Bronchial epithelial cell (primary cell): ENCODE results near the gene COG3. TPM values are rescaled to one million over a fixed set of nuclear protein-coding genes. Genes with fewer than 3 reads are reported as not detected.

Experiments used
- DNase-seq: peaks from one replicate; pipeline ENCODE4 v3.0.0-alpha.2; 2010; ENCODE audit warnings: low read depth
- FAIRE-seq: peaks from 2 replicates; lab custom pipeline; 2011; peaks lifted over from hg19 to GRCh38; lab: Jason Lieb, UNC
- H3K27me3 ChIP-seq: 2 replicates; pipeline ENCODE4 v1.5.1; 2011; ENCODE audit warnings: low read length; ENCODE audit not compliant: control insufficient read depth, insufficient read depth
- H3K36me3 ChIP-seq: 2 replicates; pipeline ENCODE4 v1.5.1; 2011; ENCODE audit warnings: low read length; ENCODE audit not compliant: control insufficient read depth, insufficient read depth
- H3K4me3 ChIP-seq: 2 replicates; pipeline ENCODE4 v1.5.1; 2011; ENCODE audit warnings: mild to moderate bottlenecking, low read depth, low read length, control low read depth
- total RNA-seq: library from RNA; depleted of rRNA; stranded (reverse); fragments of >200 nt; gene quantifications from 2 replicates; pipeline ENCODE4 v1.2.1, GENCODE V29; 2014
- TF ChIP-seq, protein P1 (sequence below): IDR thresholded peaks from 2 replicates; pipeline ENCODE4 v1.5.1; 2011; ENCODE audit warnings: mild to moderate bottlenecking, moderate library complexity, low read length, control low read depth, inconsistent platforms; ENCODE audit not compliant: insufficient read depth, severe bottlenecking

COG3 gene
- total RNA-seq, 1 donor from 2014 or later: 47.4 TPM

DNA sequence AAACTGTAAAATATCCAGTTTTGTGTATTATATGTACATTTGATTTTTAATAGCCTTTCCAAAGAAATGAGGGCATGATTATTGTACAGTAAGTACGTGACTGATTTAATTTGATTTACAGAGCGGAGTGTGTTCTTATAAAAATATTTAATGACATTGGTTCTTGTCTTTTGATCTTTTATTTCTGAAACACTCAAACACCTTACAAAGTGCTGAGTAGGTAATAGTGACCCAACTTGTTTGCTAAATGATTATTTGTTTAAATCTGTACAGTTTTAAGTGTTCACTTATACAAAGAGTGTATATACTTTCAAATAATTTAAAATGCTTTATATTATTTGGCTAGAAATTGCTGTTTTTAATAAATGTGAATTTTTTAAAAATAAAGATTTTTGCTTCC lies 71.5 kb downstream of the COG3 start:
- FAIRE-seq (no peak), DNase-seq (no peak)
- H3K4me3 ChIP-seq: no peak overlapping the region
- TF ChIP-seq, protein P1, sequence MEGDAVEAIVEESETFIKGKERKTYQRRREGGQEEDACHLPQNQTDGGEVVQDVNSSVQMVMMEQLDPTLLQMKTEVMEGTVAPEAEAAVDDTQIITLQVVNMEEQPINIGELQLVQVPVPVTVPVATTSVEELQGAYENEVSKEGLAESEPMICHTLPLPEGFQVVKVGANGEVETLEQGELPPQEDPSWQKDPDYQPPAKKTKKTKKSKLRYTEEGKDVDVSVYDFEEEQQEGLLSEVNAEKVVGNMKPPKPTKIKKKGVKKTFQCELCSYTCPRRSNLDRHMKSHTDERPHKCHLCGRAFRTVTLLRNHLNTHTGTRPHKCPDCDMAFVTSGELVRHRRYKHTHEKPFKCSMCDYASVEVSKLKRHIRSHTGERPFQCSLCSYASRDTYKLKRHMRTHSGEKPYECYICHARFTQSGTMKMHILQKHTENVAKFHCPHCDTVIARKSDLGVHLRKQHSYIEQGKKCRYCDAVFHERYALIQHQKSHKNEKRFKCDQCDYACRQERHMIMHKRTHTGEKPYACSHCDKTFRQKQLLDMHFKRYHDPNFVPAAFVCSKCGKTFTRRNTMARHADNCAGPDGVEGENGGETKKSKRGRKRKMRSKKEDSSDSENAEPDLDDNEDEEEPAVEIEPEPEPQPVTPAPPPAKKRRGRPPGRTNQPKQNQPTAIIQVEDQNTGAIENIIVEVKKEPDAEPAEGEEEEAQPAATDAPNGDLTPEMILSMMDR: no peak
- H3K36me3 ChIP-seq: peaks cover 5% of the 10 kb centered on the region
- no peaks in the 10 kb centered on the region for H3K27me3 ChIP-seq

DNA sequence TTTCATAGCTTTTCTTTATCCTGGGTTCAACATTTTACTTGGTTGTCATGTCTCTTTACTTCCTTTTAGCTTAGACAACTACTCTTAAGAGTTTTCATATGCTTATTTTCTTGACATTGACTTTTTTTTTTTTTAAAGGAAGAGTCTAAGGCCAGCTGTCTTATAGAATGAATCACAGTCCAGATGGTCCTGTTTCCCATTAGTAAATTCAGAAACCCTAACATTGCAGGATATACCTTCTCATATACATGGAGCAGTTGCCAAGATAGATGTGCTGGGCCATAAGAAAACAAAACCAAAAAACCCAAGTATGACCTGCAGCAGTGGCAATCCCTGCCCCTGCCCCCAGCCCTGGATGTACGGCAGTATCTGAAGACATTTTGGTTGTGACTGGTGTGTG lies 72.8 kb downstream of the COG3 start:
- FAIRE-seq: no peak
- no peak overlapping the region for H3K4me3 ChIP-seq
- TF ChIP-seq, protein P1: no peak
- H3K27me3 ChIP-seq: no peaks in the 10 kb centered on the region
- DNase-seq: no peak
- H3K36me3 ChIP-seq: peaks cover 4% of the 10 kb centered on the region

DNA sequence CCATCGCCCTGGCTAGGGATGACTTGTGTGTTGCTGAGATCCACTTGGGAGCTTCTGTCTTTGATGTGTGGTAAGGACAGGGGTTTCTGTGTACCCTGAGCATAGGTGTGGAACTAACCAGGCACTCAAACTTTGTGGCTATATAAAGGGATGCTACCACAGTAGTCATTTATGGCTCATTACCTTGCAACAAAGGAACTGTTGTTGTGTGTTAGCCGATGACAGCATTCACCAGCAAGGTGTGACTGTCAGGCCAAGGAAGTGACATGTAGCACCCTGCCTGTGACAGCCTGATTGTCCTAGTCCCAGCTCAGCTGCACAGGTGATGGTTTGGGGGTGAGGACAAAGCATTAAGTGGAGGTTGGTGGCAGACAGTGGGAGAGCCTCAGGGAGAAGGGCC lies 73.6 kb downstream of the COG3 start:
- TF ChIP-seq, protein P1: no peak
- DNase-seq (no peak), FAIRE-seq (peak; percentile 72)
- Histone ChIP-seq H3K36me3 (peaks cover 4% of the 10 kb centered on the region), H3K4me3 (no peak overlapping the region), H3K27me3 (no peaks in the 10 kb centered on the region)

DNA sequence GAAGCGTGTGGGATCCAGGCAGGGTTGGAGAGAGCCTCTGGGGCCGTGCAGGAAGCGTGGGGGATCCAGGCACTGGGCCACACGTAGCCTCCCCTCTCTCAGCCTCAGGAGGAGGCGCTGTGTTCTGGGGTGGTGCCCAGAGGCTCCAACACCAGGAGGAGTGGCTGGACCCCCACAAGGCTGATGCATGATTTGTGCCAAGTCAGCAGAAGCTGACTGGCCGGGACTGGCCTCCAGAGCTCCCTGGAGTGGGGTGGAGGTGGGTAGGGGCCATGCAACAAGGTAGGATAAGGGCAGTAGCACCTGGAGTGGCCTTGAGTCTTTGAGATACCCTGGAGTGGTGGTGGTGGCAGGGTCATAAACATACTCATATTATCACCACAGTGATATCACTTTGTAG lies 75.5 kb downstream of the COG3 start:
- no peaks in the 10 kb centered on the region for H3K27me3 ChIP-seq
- FAIRE-seq: no peak
- peaks cover 2% of the 10 kb centered on the region for H3K36me3 ChIP-seq
- DNase-seq: no peak
- TF ChIP-seq, protein P1: no peak
- H3K4me3 ChIP-seq: no peak overlapping the region

DNA sequence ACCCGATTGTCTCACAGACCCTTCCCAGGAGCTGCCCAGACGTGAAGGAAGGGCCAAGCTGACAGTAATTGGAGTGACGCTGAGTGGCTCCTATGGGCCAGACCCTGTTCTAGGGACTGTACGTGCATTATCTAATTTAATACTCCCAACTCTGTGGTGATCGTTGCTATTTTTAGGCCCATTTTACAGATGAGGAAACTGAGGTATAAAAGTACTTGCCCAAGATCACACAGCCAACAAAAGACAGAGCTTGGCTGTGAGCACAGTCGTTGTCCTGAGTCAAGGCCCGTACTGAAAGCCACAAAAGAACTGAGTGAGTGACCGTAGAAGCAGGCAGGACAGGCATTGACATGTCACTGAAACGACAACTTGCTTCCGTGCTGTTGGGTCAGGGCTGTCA lies 76.1 kb downstream of the COG3 start:
- Histone ChIP-seq H3K36me3 (no peaks in the 10 kb centered on the region), H3K27me3 (no peaks in the 10 kb centered on the region), H3K4me3 (no peak overlapping the region)
- DNase-seq: peak; percentile 36
- peak; percentile 23 for FAIRE-seq
- TF ChIP-seq, protein P1: no peak

DNA sequence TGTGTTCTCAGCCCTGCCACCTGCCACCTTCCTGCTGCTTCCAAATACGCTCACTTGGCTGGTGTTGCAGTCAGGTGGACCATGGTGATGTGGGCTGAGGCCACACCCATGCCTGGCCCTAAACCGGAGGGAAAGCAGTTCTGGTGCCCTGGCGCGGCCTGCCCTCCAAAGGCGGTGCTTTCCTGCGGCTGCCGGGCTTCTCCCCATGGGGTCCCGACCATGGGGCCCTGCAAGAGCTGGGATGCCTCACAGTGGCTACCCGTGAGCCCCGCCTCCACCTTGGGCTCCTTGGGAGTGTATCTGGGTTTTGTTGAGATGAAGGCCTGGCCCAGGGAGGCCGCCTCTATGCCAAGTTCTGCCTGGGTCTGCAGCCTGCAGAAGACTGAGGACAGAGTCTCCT lies 77.1 kb downstream of the COG3 start:
- Histone ChIP-seq H3K4me3 (no peak overlapping the region), H3K36me3 (no peaks in the 10 kb centered on the region), H3K27me3 (no peaks in the 10 kb centered on the region)
- FAIRE-seq (no peak), DNase-seq (no peak)
- TF ChIP-seq, protein P1: no peak
